HL-60 (cell line): Measurements from ENCODE around the gene PTBP1.
"Not testable (repeated sequence)": the region's sequence is repeated elsewhere in the genome, so short reads cannot be mapped to it uniquely, and the experiment has no call there.

Experiments
- DNase-seq, 2 experiments: peaks; one replicate each; pipeline ENCODE4 v3.0.0-alpha.2; 2010 to 2020; ENCODE audit warnings: low read depth in 1 of 2, low spot score in 1 of 2
- H3K27ac ChIP-seq: fragments of 250-450 bp; sonication (Bioruptor Pico); replicated peaks from 2 replicates; pipeline ENCODE4 v1.5.1; 2020; ENCODE audit warnings: mild to moderate bottlenecking, moderate library complexity
- H3K27me3 ChIP-seq: fragments of 250-450 bp; sonication (Bioruptor Pico); 2 replicates; pipeline ENCODE4 v1.5.1; 2021; ENCODE audit warnings: mild to moderate bottlenecking, moderate library complexity; ENCODE audit not compliant: insufficient read depth, poor library complexity, severe bottlenecking
- H3K4me3 ChIP-seq: replicated peaks from 2 replicates; pipeline ENCODE4 v1.5.1; 2011; ENCODE audit warnings: mild to moderate bottlenecking, control low read depth, low read length; ENCODE audit not compliant: insufficient read depth
- CTCF ChIP-seq: IDR thresholded peaks from one replicate; pipeline ENCODE4 v1.5.1; 2011; ENCODE audit warnings: low read length, control low read depth, inconsistent platforms; ENCODE audit not compliant: insufficient read depth
- GABPA ChIP-seq: IDR thresholded peaks from 2 replicates; pipeline ENCODE4 v1.6.1; 2012; ENCODE audit warnings: low read depth
- POLR2AphosphoS5 ChIP-seq: IDR thresholded peaks from 2 replicates; pipeline ENCODE4 v1.6.1; 2012; ENCODE audit warnings: low read depth
- REST ChIP-seq: IDR thresholded peaks from 2 replicates; pipeline ENCODE4 v1.6.1; 2012; ENCODE audit warnings: low read depth; ENCODE audit not compliant: insufficient replicate concordance
- SPI1 ChIP-seq: IDR thresholded peaks from 2 replicates; pipeline ENCODE4 v1.6.1; 2012; ENCODE audit warnings: low read depth, mild to moderate bottlenecking, borderline replicate concordance

Gene PTBP1

GRCh38 chr19:835210-835810 lies 38.1 kb downstream of the PTBP1 start:
- no peak overlapping the region for H3K4me3 ChIP-seq
- no peaks in the 10 kb centered on the region for H3K27me3 ChIP-seq
- no peak for DNase-seq
- TF ChIP-seq POLR2AphosphoS5 (no peak), CTCF (no peak), SPI1 (no peak), GABPA (no peak), REST (no peak)
- H3K27ac ChIP-seq = no peak overlapping the region

- TF ChIP-seq REST (no peak), POLR2AphosphoS5 (peak; percentile 98), SPI1 (peak; percentile 98), CTCF (no peak), GABPA (no peak)
- H3K4me3 ChIP-seq = peak within 1 kb of the TSS; percentile 68
- H3K27ac ChIP-seq = peak within 1 kb of the TSS; percentile 82
- peak; percentile 90 for DNase-seq
- no peaks in the 10 kb centered on the region for H3K27me3 ChIP-seq
Observed at GRCh38 chr19:840519-841206, 43.4 kb downstream of the PTBP1 start, which contains the start of gene PRTN3. Gene PRTN3 (plus strand): TSS chr19:840999. CDS start chr19:841009, 10 bp downstream.

- H3K4me3 ChIP-seq = peak overlapping the region; percentile 68
- H3K27me3 ChIP-seq, DNase-seq: not testable (repeated sequence)
- peak overlapping the region; percentile 74 for H3K27ac ChIP-seq
Observed at GRCh38 chr19:842802-843179, 45.5 kb downstream of the PTBP1 start.

GRCh38 chr19:843180-843835 lies 46.1 kb downstream of the PTBP1 start:
- Histone ChIP-seq H3K27ac (peak overlapping the region; percentile 74), H3K27me3 (no peaks in the 10 kb centered on the region), H3K4me3 (peak overlapping the region; percentile 68)
- no peak for TF ChIP-seq SPI1
- no peak for TF ChIP-seq REST
- TF ChIP-seq GABPA = no peak
- no peak for TF ChIP-seq CTCF
- peak; percentile 69; the same call in 1 of the 2 replicates for TF ChIP-seq POLR2AphosphoS5
- DNase-seq = peak in 1 of 2 experiments; percentile 63
